ENCODE results near the gene OPHN1.

The OPHN1 gene

DNA sequence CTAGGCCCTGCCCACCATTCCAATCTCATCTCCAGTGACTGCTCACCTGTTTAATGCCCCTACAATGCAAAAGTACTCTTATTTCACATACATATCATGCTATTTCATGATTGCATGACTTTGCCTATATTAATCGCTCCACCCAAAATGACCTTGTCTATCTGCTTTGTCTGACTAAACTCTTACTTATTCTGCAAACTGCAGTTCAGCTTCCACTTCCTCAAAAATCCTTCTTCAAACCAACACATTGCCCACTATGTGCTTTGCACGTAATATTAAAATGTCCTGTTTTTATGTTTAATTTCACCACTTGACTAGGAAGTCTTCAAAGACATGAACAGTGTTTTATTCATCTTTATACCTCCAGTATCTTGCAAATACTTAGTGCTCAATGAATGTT is 229.6 kb downstream of the OPHN1 start:
- Histone ChIP-seq H3K27ac (ENCODE audit: poor library complexity, severe bottlenecking) (no peak overlapping the region), H3K4me1 (ENCODE audit: insufficient read depth, poor library complexity, severe bottlenecking) (no peaks in the 10 kb centered on the region), H3K27me3 (ENCODE audit: insufficient read depth, poor library complexity, severe bottlenecking) (no peaks in the 10 kb centered on the region), H3K4me3 (ENCODE audit: severe bottlenecking) (no peak overlapping the region), H3K36me3 (ENCODE audit: low read depth) (no peaks in the 10 kb centered on the region), H3K9me3 (ENCODE audit: severe bottlenecking) (no peaks in the 10 kb centered on the region)
- DNase-seq (ENCODE audit: low spot score) (no peak), ATAC-seq (ENCODE audit: low read depth) (no peak)
- no peak for TF ChIP-seq CTCF (IDR thresholded peaks at IDR 0.05; ENCODE audit: poor library complexity, severe bottlenecking)

DNA sequence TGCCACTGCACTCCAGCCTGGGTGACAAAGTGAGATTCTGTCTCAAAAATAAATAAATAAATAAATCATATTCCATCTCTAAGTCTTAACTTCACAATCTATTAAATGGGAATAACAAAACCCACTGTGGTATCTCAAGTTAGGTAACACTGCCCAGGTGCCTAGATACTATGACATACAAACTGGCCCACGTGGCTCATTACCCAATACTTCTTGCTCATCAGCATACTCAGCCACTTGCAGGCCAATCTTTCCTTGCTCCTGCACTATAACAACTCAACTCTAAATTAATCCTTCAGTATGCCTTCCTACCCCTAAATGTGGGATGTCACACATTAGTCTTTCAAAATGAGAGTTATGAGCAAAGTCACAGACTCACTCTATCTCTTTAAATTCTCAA is 230.1 kb downstream of the OPHN1 start:
- no peak for DNase-seq (ENCODE audit: low spot score)
- no peak for ATAC-seq (ENCODE audit: low read depth)

DNA sequence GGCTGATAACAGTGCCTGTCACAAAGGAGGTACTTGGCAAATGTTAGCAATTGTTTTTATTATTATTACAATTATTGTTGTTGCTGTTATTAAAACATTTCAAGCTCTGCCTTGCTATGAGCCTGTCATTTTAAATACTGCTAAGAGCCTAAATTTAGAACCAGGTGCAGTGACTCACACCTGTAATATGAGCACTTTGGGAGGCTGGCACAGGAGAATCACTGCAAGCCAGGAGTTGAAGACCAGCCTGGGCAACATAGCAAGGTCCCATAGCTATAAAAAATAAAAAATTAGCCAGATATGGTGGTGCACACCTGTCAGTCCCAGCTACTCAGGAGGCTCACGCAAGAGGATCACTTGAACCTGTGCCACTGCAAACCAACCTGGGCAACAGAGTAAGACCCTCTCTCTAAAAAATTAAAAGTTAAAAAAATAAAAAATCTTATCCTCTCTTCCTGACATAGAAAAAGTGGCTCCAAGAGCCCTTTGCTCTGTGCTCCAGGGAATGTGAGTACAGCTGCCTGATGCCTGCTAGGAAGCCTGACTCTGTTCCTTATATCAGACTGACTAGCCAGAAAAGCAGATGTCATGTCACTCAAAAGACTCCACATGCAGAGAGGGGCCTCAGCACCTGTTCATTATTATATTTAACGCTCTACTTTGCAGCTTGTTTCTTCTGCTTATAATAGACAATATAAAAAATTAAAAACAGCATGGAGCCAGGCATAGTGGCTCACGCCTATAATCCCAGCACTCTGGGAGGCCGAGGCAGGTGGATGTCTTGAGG is 234.0 kb downstream of the OPHN1 start:
- peaks cover 5% of the 10 kb centered on the region; the same call in 1 of the 2 replicates for H3K36me3 ChIP-seq (ENCODE audit: low read depth)
- no peak overlapping the region for H3K4me3 ChIP-seq (ENCODE audit: severe bottlenecking)
- no peaks in the 10 kb centered on the region for H3K9me3 ChIP-seq (ENCODE audit: severe bottlenecking)
- ATAC-seq (ENCODE audit: low read depth) (no peak), DNase-seq (ENCODE audit: low spot score) (no peak)
- H3K27ac ChIP-seq (ENCODE audit: poor library complexity, severe bottlenecking): no peak overlapping the region
- no peaks in the 10 kb centered on the region for H3K27me3 ChIP-seq (ENCODE audit: insufficient read depth, poor library complexity, severe bottlenecking)
- no peaks in the 10 kb centered on the region for H3K4me1 ChIP-seq (ENCODE audit: insufficient read depth, poor library complexity, severe bottlenecking)
- no peak for TF ChIP-seq CTCF (IDR thresholded peaks at IDR 0.05; ENCODE audit: poor library complexity, severe bottlenecking)

More for the DNA sequence above, 230.1 kb downstream of the OPHN1 start:
- no peaks in the 10 kb centered on the region for H3K4me1 ChIP-seq (ENCODE audit: insufficient read depth, poor library complexity, severe bottlenecking)
- H3K9me3 ChIP-seq (ENCODE audit: severe bottlenecking): no peaks in the 10 kb centered on the region
- no peaks in the 10 kb centered on the region for H3K27me3 ChIP-seq (ENCODE audit: insufficient read depth, poor library complexity, severe bottlenecking)
- no peak overlapping the region for H3K4me3 ChIP-seq (ENCODE audit: severe bottlenecking)
- H3K36me3 ChIP-seq (ENCODE audit: low read depth): no peaks in the 10 kb centered on the region
- no peak for TF ChIP-seq CTCF (IDR thresholded peaks at IDR 0.05; ENCODE audit: poor library complexity, severe bottlenecking)
- H3K27ac ChIP-seq (ENCODE audit: poor library complexity, severe bottlenecking): no peak overlapping the region

- H3K9me3 ChIP-seq (ENCODE audit: severe bottlenecking): no peaks in the 10 kb centered on the region
- H3K27me3 ChIP-seq (ENCODE audit: insufficient read depth, poor library complexity, severe bottlenecking): no peaks in the 10 kb centered on the region
- DNase-seq (ENCODE audit: low spot score) (no peak), ATAC-seq (ENCODE audit: low read depth) (peak; percentile 74)
- peaks cover 5% of the 10 kb centered on the region; the same call in 1 of the 2 replicates for H3K36me3 ChIP-seq (ENCODE audit: low read depth)
- peak; percentile 64 for TF ChIP-seq CTCF (IDR thresholded peaks at IDR 0.05; ENCODE audit: poor library complexity, severe bottlenecking)
- H3K27ac ChIP-seq (ENCODE audit: poor library complexity, severe bottlenecking): no peak overlapping the region
- H3K4me1 ChIP-seq (ENCODE audit: insufficient read depth, poor library complexity, severe bottlenecking): no peaks in the 10 kb centered on the region
- no peak overlapping the region for H3K4me3 ChIP-seq (ENCODE audit: severe bottlenecking)
Measured at GRCh38 chrX:68196939-68197791, 236.1 kb downstream of the OPHN1 start.

Measured in RWPE2 (cell line).